PC-9 (cell line): ENCODE data around the gene URB2. TPM values are rescaled to one million over a fixed set of nuclear protein-coding genes. Genes with fewer than 3 reads are reported as not detected.
"Not testable (repeated sequence)": the region's sequence is repeated elsewhere in the genome, so short reads cannot be mapped to it uniquely, and the experiment has no call there.

Source experiments
- BruUV-seq: library from RNA; stranded (reverse); fragments of 400-500 nt; replicated peaks from 2 replicates; lab custom pipeline; 2021; lab: Mats Ljungman, UMichigan
- CTCF ChIA-PET: fragments of 300-600 bp; sonication (Branson Sonifier 250); formaldehyde crosslinking; loops from one replicate; lab custom pipeline; 2022; ENCODE audit warnings: antibody characterized with exemption; lab: Charles Lee
- POLR2A ChIA-PET: fragments of 300-600 bp; sonication (Branson Sonifier 250); formaldehyde crosslinking; loops from one replicate; lab custom pipeline; 2022; ENCODE audit warnings: antibody characterized with exemption; ENCODE audit not compliant: unreplicated experiment; lab: Charles Lee
- DNase-seq, 2 experiments: peaks; one replicate each; pipeline versions ENCODE4 v3.0.0 to v3.0.0-alpha.2; 2015 to 2022; ENCODE audit warnings: mixed read lengths in 1 of 2
- H2AFZ ChIP-seq: fragments of 200-600 bp; sonication (generic); 2 replicates; pipeline ENCODE4 v1.8.1; 2017; ENCODE audit warnings: antibody characterized with exemption
- H3F3A ChIP-seq: fragments of 200-600 bp; sonication (generic); 2 replicates; pipeline ENCODE4 v1.8.1; 2017; ENCODE audit warnings: antibody characterized with exemption, mild to moderate bottlenecking, low read depth; ENCODE audit not compliant: insufficient read depth
- H3K27ac ChIP-seq: fragments of 200-600 bp; sonication (generic); 2 replicates; pipeline ENCODE4 v1.6.1; 2016; ENCODE audit warnings: mixed run types
- H3K27me3 ChIP-seq: fragments of 200-600 bp; sonication (generic); 2 replicates; pipeline ENCODE4 v1.6.1; 2016; ENCODE audit warnings: low read depth, mixed run types; ENCODE audit not compliant: insufficient read depth
- H3K36me3 ChIP-seq: fragments of 200-600 bp; sonication (generic); 2 replicates; pipeline ENCODE4 v1.6.1; 2016; ENCODE audit warnings: low read depth, mixed run types
- H3K4me1 ChIP-seq: fragments of 200-600 bp; sonication (generic); replicated peaks from 2 replicates; pipeline ENCODE4 v1.6.1; 2016; ENCODE audit warnings: mixed run types; ENCODE audit not compliant: insufficient read depth
- H3K4me2 ChIP-seq: fragments of 200-600 bp; sonication (generic); 2 replicates; pipeline ENCODE4 v1.6.1; 2017; ENCODE audit warnings: mixed run types
- H3K4me3 ChIP-seq: fragments of 200-600 bp; sonication (generic); 2 replicates; pipeline ENCODE4 v1.6.1; 2016; ENCODE audit warnings: mixed run types
- H3K79me2 ChIP-seq: fragments of 200-600 bp; sonication (generic); 2 replicates; pipeline ENCODE4 v1.6.1; 2017; ENCODE audit warnings: low read depth, mixed run types
- H3K9me2 ChIP-seq: fragments of 200-600 bp; sonication (generic); 2 replicates; pipeline ENCODE4 v1.8.1; 2017; ENCODE audit warnings: mild to moderate bottlenecking; ENCODE audit not compliant: insufficient read depth
- H3K9me3 ChIP-seq: fragments of 200-600 bp; sonication (generic); 2 replicates; pipeline ENCODE4 v1.8.1; 2016; ENCODE audit warnings: low read depth; ENCODE audit not compliant: insufficient read depth
- H4K20me1 ChIP-seq: fragments of 200-600 bp; sonication (generic); 2 replicates; pipeline ENCODE4 v1.8.1; 2017; ENCODE audit not compliant: insufficient read depth
- CTCF ChIP-seq: fragments of 200-600 bp; sonication (generic); conservative IDR thresholded peaks from 2 replicates; pipeline ENCODE4 v1.6.1; 2017; ENCODE audit warnings: mixed run types, antibody characterized with exemption, mild to moderate bottlenecking, moderate library complexity
- EZH2 ChIP-seq: fragments of 200-600 bp; sonication (generic); IDR thresholded peaks from 2 replicates; pipeline ENCODE4 v1.8.0; 2017; ENCODE audit warnings: antibody characterized with exemption, low read depth
- intact Hi-C: fragments of 100-400 bp; cut with micrococcal nuclease; formaldehyde crosslinking; loops from one replicate; pipeline ENCODE4 v1.10.0; 2022; ENCODE audit not compliant: unreplicated experiment
- total RNA-seq: library from RNA; stranded (reverse); gene quantifications from 2 replicates; pipeline ENCODE4 v1.2.3, GENCODE V29; 2021

Gene URB2
- total RNA-seq, 1 experiment from 2014 or later, result 6.6 TPM

- no TSS peak for BruUV-seq
- no peak overlapping the region for H2AFZ ChIP-seq
- POLR2A ChIA-PET, result no interaction called here
Observed at GRCh38 chr1:229621663-229622062, 4.4 kb upstream of the URB2 start.

DNA sequence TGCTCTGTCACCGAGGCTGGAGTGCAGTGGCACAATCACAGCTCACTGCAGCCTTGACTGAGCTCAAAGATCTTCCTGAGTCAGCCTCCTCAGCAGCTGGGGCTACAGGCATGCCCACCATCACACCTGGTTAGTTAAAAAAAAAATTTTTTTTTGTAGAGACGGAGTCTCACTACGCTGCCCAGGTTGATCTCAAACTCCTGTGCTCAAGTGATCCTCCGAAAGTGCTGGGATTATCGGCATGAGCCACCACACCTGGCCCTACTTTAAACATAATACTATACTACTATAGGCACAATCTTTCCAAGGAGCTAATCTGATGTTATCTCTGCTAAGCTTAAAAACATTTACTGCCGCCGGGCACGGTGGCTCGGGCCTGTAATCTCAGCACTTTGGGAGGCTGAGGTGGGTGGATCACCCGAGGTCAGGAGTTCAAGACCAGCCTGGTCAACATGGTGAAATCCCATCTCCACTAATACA lies 3.4 kb upstream of the URB2 start:
- H3K9me2 ChIP-seq, H3K36me3 ChIP-seq, H3K9me3 ChIP-seq, intact Hi-C loops, CTCF ChIA-PET, H3K4me3 ChIP-seq, POLR2A ChIA-PET, H3K27me3 ChIP-seq, H3K4me2 ChIP-seq, BruUV-seq, H2AFZ ChIP-seq, H3K27ac ChIP-seq, DNase-seq: not testable (repeated sequence)
- peaks cover 37% of the 10 kb centered on the region for H4K20me1 ChIP-seq
- H3K79me2 ChIP-seq, result peaks cover 91% of the 10 kb centered on the region
- peaks cover 15% of the 10 kb centered on the region; the same call in 1 of the 2 replicates for H3F3A ChIP-seq
- peaks cover 21% of the 10 kb centered on the region for H3K4me1 ChIP-seq

More at GRCh38 chr1:229621663-229622062, 4.4 kb upstream of the URB2 start:
- peaks cover 15% of the 10 kb centered on the region for H3K4me1 ChIP-seq
- H3K4me2 ChIP-seq, result no peak overlapping the region
- CTCF ChIA-PET, result no interaction called here
- TF ChIP-seq EZH2, result no peak
- no peak for TF ChIP-seq CTCF
- no peaks in the 10 kb centered on the region for H3K9me2 ChIP-seq
- DNase-seq, result no peak
- no peaks in the 10 kb centered on the region for H3K27me3 ChIP-seq
- intact Hi-C loops, result no loop called here
- peaks cover 12% of the 10 kb centered on the region; the same call in 1 of the 2 replicates for H3F3A ChIP-seq
- H3K79me2 ChIP-seq, result peaks cover 91% of the 10 kb centered on the region
- H3K36me3 ChIP-seq, result peaks cover 2% of the 10 kb centered on the region; the same call in 1 of the 2 replicates
- no peaks in the 10 kb centered on the region for H3K9me3 ChIP-seq
- no peak overlapping the region for H3K4me3 ChIP-seq
- H3K27ac ChIP-seq, result no peak overlapping the region
- peaks cover 40% of the 10 kb centered on the region for H4K20me1 ChIP-seq

- CTCF ChIA-PET, result no interaction called here
- POLR2A ChIA-PET, result no interaction called here
- no peak overlapping the region for H3K27ac ChIP-seq
- peaks cover 3% of the 10 kb centered on the region; the same call in 1 of the 2 replicates for H3K36me3 ChIP-seq
- no peaks in the 10 kb centered on the region for H3K9me2 ChIP-seq
- H2AFZ ChIP-seq, result no peak overlapping the region
- peak overlapping the region; percentile 96 for H3K4me2 ChIP-seq
- TF ChIP-seq EZH2, result no peak
- TF ChIP-seq CTCF, result no peak
- no peak overlapping the region for H3K4me3 ChIP-seq
- peaks cover 22% of the 10 kb centered on the region for H3K4me1 ChIP-seq
- intact Hi-C loops, result no loop called here
- no peak for DNase-seq
- BruUV-seq, result no TSS peak
- no peaks in the 10 kb centered on the region for H3K9me3 ChIP-seq
- peaks cover 37% of the 10 kb centered on the region for H4K20me1 ChIP-seq
- H3F3A ChIP-seq, result peaks cover 15% of the 10 kb centered on the region; the same call in 1 of the 2 replicates
- H3K79me2 ChIP-seq, result peaks cover 89% of the 10 kb centered on the region
- no peaks in the 10 kb centered on the region for H3K27me3 ChIP-seq
Observed at GRCh38 chr1:229623225-229623624, 2.8 kb upstream of the URB2 start.
